ENCODE results near the gene ARID1B. TPM values are rescaled to one million over a fixed set of nuclear protein-coding genes. Genes with fewer than 3 reads are reported as not detected.
"Not testable (repeated sequence)": the region's sequence is repeated elsewhere in the genome, so short reads cannot be mapped to it uniquely, and the experiment has no call there.

Gene ARID1B
- total RNA-seq, 2 donors from 2014 or later: 74.0 to 110 TPM

DNA sequence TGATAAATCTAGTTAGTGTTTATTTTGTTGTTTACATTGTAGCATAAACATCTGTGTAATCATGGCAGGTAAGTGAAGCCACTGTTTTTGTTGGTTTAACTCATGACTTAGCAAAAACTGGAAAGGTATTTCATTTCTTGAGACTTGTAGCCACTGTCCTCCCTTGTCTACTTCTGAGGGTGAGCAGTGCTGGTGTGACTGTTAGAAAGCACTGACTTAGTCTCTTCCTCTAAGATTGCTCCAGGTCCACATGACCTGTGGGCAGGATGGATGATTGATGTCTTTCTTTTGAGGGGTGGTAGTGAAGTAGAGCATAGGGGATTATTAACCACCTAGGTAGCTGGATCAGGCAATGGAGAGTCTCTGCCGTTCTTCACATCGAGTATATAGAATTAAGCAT is 203.8 kb downstream of the ARID1B start:
- Histone ChIP-seq H3K9me3 (ENCODE audit: control insufficient read depth, low read length) (no peaks in the 10 kb centered on the region), H3K27me3 (ENCODE audit: control insufficient read depth, insufficient read depth, low read length, poor library complexity, severe bottlenecking) (no peaks in the 10 kb centered on the region), H3K27ac (ENCODE audit: low read depth, low read length) (no peak overlapping the region), H3K4me3 (ENCODE audit: low read length) (no peak overlapping the region), H3K4me1 (ENCODE audit: control insufficient read depth, insufficient read depth, low read length) (no peaks in the 10 kb centered on the region), H3K9ac (ENCODE audit: extremely low read depth, low read length, poor library complexity, severe bottlenecking) (no peak overlapping the region), H3K36me3 (ENCODE audit: control insufficient read depth, insufficient read depth, low read length) (no peaks in the 10 kb centered on the region)
- no peaks in the 10 kb centered on the region for H3K27me3 Mint-ChIP-seq (ENCODE audit: insufficient read depth)
- TF ChIP-seq, protein P1, sequence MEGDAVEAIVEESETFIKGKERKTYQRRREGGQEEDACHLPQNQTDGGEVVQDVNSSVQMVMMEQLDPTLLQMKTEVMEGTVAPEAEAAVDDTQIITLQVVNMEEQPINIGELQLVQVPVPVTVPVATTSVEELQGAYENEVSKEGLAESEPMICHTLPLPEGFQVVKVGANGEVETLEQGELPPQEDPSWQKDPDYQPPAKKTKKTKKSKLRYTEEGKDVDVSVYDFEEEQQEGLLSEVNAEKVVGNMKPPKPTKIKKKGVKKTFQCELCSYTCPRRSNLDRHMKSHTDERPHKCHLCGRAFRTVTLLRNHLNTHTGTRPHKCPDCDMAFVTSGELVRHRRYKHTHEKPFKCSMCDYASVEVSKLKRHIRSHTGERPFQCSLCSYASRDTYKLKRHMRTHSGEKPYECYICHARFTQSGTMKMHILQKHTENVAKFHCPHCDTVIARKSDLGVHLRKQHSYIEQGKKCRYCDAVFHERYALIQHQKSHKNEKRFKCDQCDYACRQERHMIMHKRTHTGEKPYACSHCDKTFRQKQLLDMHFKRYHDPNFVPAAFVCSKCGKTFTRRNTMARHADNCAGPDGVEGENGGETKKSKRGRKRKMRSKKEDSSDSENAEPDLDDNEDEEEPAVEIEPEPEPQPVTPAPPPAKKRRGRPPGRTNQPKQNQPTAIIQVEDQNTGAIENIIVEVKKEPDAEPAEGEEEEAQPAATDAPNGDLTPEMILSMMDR (conservative IDR thresholded peaks at IDR 0.05): no peak
- H3K4me3 Mint-ChIP-seq: no peak overlapping the region
- H3K4me1 Mint-ChIP-seq: peaks cover 50% of the 10 kb centered on the region
- no peak for DNase-seq
- no peak overlapping the region for H3K27ac Mint-ChIP-seq
- no peaks in the 10 kb centered on the region for H3K9me3 Mint-ChIP-seq
- no peaks in the 10 kb centered on the region for H3K36me3 Mint-ChIP-seq (ENCODE audit: low read depth)
- 93% methylated on average over 2 of the region's 2 CpGs; no CpG with 5 or more reads in 1 of the 2 experiments for WGBS, 2 experiments (ENCODE audit: insufficient coverage in 1 of 2, insufficient read length in 1 of 2)

DNA sequence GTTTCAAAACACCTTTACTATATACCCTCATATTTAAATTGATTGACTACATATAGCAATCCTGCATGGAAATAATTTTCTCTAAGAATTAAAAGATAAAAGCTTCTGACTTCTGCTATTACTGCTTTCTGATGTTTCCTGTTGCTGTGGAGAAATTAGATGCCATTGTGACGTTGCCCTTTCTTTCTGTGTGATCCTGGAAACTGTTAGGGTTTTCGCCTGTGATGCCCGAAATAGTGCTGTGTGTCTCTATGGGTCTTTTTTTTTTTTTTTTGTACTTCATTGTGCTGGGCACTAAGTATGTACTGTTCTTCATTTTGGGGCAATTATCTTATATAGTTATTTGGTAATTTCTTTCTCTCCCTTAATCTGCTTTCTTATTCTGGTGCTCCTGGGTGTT is 205.0 kb downstream of the ARID1B start:
- no peak overlapping the region for H3K9ac ChIP-seq (ENCODE audit: extremely low read depth, low read length, poor library complexity, severe bottlenecking)
- H3K27ac Mint-ChIP-seq: no peak overlapping the region
- H3K27me3 Mint-ChIP-seq (ENCODE audit: insufficient read depth): no peaks in the 10 kb centered on the region
- WGBS, 2 experiments (ENCODE audit: insufficient coverage in 1 of 2, insufficient read length in 1 of 2): 83 to 97% methylated on average over 1 to 3 of the region's 3 CpGs
- no peaks in the 10 kb centered on the region for H3K36me3 Mint-ChIP-seq (ENCODE audit: low read depth)
- TF ChIP-seq, protein P1 (conservative IDR thresholded peaks at IDR 0.05): no peak
- H3K4me3 Mint-ChIP-seq: no peak overlapping the region
- no peak overlapping the region for H3K27ac ChIP-seq (ENCODE audit: low read depth, low read length)
- no peaks in the 10 kb centered on the region for H3K27me3 ChIP-seq (ENCODE audit: control insufficient read depth, insufficient read depth, low read length, poor library complexity, severe bottlenecking)
- no peaks in the 10 kb centered on the region for H3K9me3 ChIP-seq (ENCODE audit: control insufficient read depth, low read length)
- DNase-seq: no peak
- H3K4me1 ChIP-seq (ENCODE audit: control insufficient read depth, insufficient read depth, low read length): no peaks in the 10 kb centered on the region
- H3K9me3 Mint-ChIP-seq: no peaks in the 10 kb centered on the region
- no peak overlapping the region for H3K4me3 ChIP-seq (ENCODE audit: low read length)
- H3K4me1 Mint-ChIP-seq: peaks cover 45% of the 10 kb centered on the region
- no peaks in the 10 kb centered on the region for H3K36me3 ChIP-seq (ENCODE audit: control insufficient read depth, insufficient read depth, low read length)

DNA sequence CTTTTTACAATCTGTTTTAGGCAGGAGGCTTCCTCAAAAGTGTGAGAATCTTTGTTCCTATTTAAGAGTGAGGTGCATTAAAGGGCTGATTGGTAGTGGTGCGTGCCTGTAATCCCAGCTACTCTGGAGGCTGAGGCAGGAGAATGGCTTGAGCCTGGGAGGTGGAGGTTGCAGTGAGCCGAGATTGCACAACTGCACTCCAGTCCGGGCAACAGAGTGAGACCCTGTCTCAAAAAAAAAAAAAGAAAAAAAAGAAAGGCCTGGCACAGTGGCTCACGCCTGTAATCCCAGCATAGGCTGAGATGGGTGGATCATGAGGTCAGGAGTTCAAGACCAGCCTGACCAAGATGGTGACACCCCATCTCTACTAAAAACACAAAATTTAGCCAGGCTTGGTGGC is 205.7 kb downstream of the ARID1B start:
- not testable (repeated sequence) for H3K9me3 Mint-ChIP-seq; H3K4me1 ChIP-seq (ENCODE audit: control insufficient read depth, insufficient read depth, low read length); H3K9ac ChIP-seq (ENCODE audit: extremely low read depth, low read length, poor library complexity, severe bottlenecking); H3K36me3 Mint-ChIP-seq (ENCODE audit: low read depth); H3K27ac Mint-ChIP-seq; H3K36me3 ChIP-seq (ENCODE audit: control insufficient read depth, insufficient read depth, low read length); H3K4me3 ChIP-seq (ENCODE audit: low read length); H3K27ac ChIP-seq (ENCODE audit: low read depth, low read length); H3K27me3 ChIP-seq (ENCODE audit: control insufficient read depth, insufficient read depth, low read length, poor library complexity, severe bottlenecking); DNase-seq; H3K4me3 Mint-ChIP-seq; H3K9me3 ChIP-seq (ENCODE audit: control insufficient read depth, low read length); H3K27me3 Mint-ChIP-seq (ENCODE audit: insufficient read depth)
- H3K4me1 Mint-ChIP-seq: peaks cover 45% of the 10 kb centered on the region
- WGBS, 2 experiments (ENCODE audit: insufficient coverage in 1 of 2, insufficient read length in 1 of 2): 57 to 95% methylated on average over 1 to 4 of the region's 4 CpGs

DNA sequence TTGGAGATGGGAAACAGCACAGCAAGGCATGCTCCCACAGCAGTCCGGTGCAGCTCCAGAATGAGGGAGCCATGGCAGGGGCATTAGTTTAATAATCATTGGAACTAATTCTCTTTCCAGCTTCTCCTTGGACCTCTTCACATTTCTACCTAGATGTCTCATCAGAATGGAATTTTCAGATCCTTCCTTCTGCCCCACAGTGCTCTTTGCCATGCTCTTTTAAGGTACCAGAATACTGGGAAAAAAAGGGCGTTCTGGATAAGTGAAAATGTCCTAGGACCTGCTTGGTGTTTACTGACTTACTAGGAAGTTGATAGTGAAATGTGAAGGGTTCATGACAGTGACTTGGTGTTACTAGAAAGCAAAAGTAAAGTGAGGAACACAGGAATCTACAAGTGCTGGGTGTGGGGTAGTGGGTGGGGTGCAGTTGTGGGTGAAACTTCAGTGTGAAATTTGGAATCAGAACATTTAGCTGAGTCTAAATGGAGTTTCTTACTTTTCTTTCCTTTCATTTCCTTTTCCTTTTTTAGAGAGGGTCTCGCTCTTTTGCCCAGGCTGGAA is 207.1 kb downstream of the ARID1B start:
- Mint-ChIP-seq H3K4me3 (no peak overlapping the region), H3K4me1 (peaks cover 55% of the 10 kb centered on the region), H3K36me3 (ENCODE audit: low read depth) (no peaks in the 10 kb centered on the region), H3K27ac (peak overlapping the region; percentile 67), H3K9me3 (no peaks in the 10 kb centered on the region), H3K27me3 (ENCODE audit: insufficient read depth) (no peaks in the 10 kb centered on the region)
- Histone ChIP-seq H3K27ac (ENCODE audit: low read depth, low read length) (no peak overlapping the region), H3K9ac (ENCODE audit: extremely low read depth, low read length, poor library complexity, severe bottlenecking) (no peak overlapping the region), H3K9me3 (ENCODE audit: control insufficient read depth, low read length) (no peaks in the 10 kb centered on the region), H3K36me3 (ENCODE audit: control insufficient read depth, insufficient read depth, low read length) (no peaks in the 10 kb centered on the region), H3K27me3 (ENCODE audit: control insufficient read depth, insufficient read depth, low read length, poor library complexity, severe bottlenecking) (no peaks in the 10 kb centered on the region), H3K4me3 (ENCODE audit: low read length) (no peak overlapping the region), H3K4me1 (ENCODE audit: control insufficient read depth, insufficient read depth, low read length) (peaks cover 11% of the 10 kb centered on the region)
- DNase-seq: no peak
- 80 to 98% methylated on average over 2 to 3 of the region's 3 CpGs for WGBS, 2 experiments (ENCODE audit: insufficient coverage in 1 of 2, insufficient read length in 1 of 2)
- TF ChIP-seq, protein P1 (conservative IDR thresholded peaks at IDR 0.05): no peak

Measured in endodermal cell (in vitro differentiated cells).